ENCODE measurements around the gene PTPRN2. TPM values are rescaled to one million over a fixed set of nuclear protein-coding genes. Genes with fewer than 3 reads are reported as not detected.

Gene PTPRN2
- polyA plus RNA-seq, 4 donors: 7.2 to 9.2 (median 7.5) TPM

GRCh38 chr7:157966490-157966889, 621.1 kb downstream of the PTPRN2 start:
- no peak for DNase-seq (ENCODE audit: low read depth in 4 of 4, low spot score in 3 of 4)

GRCh38 chr7:157964521-157964920, 623.1 kb downstream of the PTPRN2 start:
- no peak for DNase-seq (ENCODE audit: low read depth in 4 of 4, low spot score in 3 of 4)

DNA sequence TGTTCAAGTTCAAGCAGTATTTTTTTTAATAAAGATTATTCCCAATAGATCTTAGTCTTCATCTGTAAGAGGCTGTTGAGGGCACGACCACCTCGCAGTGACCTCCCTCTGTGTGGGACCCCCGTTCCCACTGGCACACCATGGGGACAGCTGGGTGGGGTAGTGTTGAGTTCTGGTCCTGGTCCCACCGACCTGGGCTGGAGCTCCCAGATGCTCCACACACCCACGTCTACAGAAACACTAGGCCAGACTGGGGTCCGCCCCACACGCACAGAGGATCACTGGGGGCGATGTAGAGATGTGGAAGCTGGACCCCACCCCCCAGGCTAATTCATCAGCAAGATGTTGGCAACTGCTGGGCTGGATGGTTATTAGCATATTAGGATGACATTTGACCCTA, 623.6 kb downstream of the PTPRN2 start:
- no peak for DNase-seq (ENCODE audit: low read depth in 4 of 4, low spot score in 3 of 4)

DNA sequence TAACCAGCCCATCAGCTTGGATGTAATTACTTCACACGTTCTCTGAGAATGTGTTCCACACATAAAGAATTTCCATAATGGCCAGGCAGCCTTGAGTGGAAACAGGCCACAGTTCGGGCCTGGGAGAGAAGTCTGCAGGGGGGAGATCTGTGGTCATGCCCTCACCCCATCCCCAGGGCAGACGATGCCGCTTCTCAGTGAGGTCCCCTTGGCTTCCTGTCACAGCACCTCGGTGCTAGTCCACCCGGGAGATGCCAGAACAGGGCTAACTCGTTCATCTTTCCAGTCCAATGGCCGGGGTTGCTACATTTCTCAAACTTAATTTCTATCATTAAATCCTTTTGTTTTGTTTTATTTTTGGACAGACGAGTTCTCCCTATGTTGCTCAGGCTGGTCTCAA, 624.1 kb downstream of the PTPRN2 start:
- no peak for DNase-seq (ENCODE audit: low read depth in 4 of 4, low spot score in 3 of 4)

DNA sequence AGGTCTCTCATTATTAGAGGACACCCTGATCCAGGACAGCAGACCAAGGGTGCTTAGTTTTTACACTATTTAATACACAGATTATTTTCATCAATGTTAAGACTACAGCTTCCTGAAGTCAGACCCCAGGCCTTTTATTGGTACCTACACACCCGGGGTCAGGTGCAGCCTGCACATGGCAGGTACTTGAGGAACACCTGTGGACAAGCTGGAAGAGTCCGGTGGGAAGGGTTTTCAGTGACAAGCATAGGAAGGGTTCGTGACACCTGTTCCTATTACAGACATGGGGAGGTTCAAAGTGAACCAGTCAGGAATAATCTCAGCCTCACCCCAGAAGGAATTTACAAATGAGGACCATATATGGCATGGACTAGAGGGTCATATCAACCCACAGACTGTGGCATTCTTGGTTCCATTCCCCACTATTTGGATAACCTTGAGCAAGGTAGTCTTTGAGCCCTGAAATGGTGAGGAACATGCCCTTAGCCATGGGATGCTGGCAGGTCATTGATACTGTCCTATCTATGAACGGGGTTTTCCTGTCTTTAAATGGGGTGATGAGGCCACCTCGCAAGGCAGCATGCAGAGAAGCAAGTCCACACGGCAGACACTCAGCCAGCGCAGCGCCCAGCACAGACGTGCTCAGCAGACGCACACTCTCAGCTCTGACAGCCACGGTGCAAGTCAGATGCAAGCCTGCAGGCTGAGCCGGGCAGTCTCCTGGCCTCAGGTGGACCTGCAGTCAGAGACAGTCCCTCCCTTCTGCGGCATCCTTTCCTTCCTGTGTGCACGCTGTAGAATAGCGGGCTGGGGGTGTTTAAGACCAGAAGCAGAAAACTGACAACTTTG, 624.9 kb downstream of the PTPRN2 start:
- DNase-seq (ENCODE audit: low read depth in 4 of 4, low spot score in 3 of 4): no peak

DNA sequence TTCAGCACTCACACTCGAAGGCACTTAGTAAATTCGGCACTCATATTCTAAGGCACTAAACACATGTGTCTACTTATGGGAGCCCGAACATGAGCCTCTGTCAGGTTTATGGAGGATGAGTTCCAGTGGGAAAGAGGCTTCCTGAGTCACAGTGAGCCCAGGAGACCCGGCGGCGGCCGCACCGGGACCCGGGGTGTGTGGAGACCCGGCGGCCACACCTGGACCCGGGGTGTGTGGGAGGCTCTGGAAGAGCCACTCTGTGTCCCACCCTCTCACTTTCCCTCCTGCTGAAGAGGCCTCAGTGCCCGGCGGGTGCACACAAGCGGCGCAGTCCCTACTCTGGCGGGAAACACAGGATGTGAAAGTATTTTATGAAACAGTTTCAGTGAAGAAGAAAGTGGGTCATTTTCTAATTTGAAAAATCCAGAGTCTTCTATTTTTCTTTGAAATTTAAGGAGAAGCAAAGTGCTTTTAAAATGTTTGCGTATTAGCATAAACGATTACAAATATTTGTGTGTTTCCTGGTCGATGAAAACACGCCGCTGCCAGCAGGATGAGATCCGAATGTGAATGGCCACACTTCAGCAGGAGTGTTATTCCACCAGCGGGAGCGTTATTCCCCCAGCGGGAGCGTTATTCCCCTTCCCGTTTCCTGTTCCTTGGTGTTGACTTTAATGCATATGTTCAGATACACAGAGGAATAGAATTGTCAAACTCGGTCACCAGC, 625.7 kb downstream of the PTPRN2 start:
- DNase-seq (ENCODE audit: low read depth in 4 of 4, low spot score in 3 of 4): no peak

GRCh38 chr7:157955348-157955999, 632.1 kb downstream of the PTPRN2 start:
- DNase-seq (ENCODE audit: low read depth in 4 of 4, low spot score in 3 of 4): no peak

GRCh38 chr7:157954901-157955300, 632.7 kb downstream of the PTPRN2 start:
- DNase-seq (ENCODE audit: low read depth in 4 of 4, low spot score in 3 of 4): no peak

- no peak for DNase-seq (ENCODE audit: low read depth in 4 of 4, low spot score in 3 of 4)
These were observed 634.6 kb downstream of the PTPRN2 start for GRCh38 chr7:157952841-157953645.

- no peak for DNase-seq (ENCODE audit: low read depth in 4 of 4, low spot score in 3 of 4)
These were observed 635.5 kb downstream of the PTPRN2 start for GRCh38 chr7:157952050-157952667.

DNA sequence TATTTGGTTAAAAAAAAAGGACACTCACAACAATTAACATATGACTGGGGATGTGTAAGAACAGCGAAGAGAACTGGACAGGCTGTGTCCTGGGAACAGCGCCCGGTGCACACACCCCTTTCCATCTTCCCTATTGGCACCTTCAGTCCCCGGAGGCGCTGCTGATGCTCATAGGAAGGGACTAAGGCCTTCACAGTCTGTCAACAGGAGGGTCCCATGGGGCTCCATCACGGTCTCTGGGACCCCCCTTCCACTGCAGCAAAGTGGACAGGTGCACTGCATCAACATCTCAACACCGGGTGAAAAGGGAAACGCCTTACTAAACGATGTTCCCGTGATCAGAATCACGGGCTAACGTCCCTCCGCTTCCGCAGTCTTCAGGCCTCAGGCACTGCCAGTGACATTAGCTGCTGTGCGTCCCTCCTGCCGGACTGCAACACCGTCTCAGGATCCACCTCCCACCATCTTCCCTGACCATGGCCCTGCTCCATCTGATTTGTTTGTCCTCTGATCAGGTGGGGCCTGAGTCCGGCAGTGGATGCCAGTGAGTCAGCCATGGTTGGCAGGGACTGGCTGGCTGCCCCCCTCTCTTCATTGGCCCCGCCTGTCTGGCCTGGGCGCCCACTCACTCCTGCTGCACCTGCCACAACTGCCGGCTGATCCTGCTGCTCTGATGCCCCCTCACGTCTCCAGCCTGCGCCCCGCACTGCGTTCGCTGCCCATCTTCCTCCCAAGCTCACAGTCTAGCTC, 636.1 kb downstream of the PTPRN2 start:
- DNase-seq (ENCODE audit: low read depth in 4 of 4, low spot score in 3 of 4): no peak

DNA sequence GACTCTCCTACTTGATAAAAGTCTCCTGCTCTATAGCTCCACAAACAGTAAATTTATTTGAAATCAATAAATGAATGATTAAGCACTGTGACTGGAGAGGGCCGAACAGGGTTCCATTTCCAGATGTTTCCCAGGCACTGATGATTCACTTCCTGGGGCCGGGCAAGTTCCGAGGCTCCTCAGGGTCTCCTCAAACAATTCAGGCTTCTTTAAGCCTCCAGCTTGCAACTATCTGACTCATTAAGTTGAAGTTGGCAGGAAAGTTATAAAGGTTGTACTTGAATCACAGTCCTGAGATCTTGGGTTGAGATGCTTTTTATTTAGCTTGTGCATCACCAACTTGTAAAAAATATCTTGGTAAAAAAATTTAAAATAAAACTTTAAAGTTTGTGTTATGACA, 637.9 kb downstream of the PTPRN2 start:
- no peak for DNase-seq (ENCODE audit: low read depth in 4 of 4, low spot score in 3 of 4)

DNA sequence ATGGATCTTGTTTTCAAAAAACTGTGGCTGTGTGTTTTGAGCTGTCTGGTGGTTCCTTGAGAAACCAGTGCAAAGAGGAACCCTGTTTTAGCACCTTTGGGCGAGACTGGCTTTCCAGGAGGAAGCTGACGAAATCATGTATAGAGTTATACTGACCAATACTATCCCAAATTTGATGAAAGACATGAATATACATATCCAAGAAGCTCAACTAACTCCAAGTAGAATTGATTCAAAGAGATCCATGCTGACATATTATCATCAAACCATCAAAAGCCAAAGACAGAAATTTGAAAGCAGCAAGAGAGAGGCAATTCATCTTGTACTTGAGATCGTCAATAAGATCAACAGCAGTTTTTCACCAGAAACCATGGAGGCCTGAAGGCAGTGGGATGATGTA, 640.1 kb downstream of the PTPRN2 start:
- DNase-seq (ENCODE audit: low read depth in 4 of 4, low spot score in 3 of 4): no peak

DNA sequence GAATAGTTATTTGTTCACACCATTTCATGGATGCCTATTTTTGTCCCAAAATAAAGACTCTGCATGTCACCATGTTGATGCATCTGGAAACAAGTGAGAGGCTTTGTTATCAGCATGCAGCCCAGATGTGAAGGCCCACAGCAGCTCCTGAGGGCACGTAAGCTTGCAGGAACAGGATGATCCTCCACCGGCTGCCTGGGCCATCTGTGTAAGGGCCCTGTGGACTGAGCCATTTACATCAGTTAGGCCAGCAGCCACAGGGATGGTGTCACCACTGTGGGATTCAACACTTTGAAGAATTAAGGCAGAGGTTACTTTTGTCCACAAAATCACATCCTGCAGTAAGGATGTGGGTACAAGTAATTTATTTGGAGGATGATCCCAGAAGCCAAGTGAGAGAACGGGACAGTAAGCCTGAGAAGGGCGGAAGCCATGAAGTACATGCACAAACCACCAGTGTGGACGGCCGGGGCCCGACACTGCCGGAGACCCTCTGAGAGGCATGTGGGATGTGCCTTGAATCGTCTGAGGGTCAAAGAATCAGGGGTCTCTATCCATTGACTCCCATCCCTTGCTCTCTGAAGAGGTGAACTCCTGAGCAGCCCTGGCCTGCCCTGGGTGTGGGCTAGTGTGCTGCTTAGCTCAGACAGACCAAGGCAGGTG, 641.1 kb downstream of the PTPRN2 start:
- DNase-seq (ENCODE audit: low read depth in 4 of 4, low spot score in 3 of 4): no peak

DNA sequence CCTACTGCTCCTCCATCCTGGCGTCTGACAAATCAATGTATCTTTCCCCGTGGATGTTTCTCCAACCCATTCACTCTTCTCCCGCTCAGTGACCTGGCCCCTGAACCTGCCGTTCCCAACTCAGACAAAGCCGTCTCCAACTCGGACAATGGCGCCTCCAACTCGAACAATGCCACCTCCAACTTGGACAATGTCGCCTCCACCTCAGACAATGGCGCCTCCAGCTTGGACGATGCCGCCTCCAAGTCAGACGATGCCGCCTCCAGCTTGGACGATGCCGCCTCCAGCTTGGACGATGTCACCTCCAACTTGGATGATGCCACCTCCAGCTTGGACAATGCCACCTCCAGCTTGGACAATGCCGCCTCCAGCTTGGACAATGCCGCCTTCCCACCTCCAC, 642.2 kb downstream of the PTPRN2 start:
- DNase-seq (ENCODE audit: low read depth in 4 of 4, low spot score in 3 of 4): no peak

- DNase-seq (ENCODE audit: low read depth in 4 of 4, low spot score in 3 of 4): no peak
These were observed 642.8 kb downstream of the PTPRN2 start for GRCh38 chr7:157944734-157945291.

DNA sequence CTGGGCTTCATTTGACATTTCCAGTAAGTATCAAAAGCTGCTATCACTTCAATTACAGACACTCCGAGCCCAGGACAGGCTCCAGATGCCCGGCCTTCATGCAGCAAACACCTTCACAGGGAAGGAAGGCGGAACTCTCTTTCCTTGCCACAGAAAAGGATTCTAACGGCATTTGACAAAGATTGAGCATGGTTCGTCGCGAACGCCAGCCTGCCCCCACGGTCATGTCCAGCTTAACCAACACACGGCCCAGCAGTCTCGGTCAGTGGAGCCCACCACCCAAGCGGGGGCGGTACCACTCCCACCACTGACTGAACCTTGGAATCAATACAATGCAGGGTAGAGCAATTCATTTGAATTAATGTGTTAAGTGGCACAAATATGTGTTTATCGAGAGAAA, 643.6 kb downstream of the PTPRN2 start:
- no peak for DNase-seq (ENCODE audit: low read depth in 4 of 4, low spot score in 3 of 4)

DNA sequence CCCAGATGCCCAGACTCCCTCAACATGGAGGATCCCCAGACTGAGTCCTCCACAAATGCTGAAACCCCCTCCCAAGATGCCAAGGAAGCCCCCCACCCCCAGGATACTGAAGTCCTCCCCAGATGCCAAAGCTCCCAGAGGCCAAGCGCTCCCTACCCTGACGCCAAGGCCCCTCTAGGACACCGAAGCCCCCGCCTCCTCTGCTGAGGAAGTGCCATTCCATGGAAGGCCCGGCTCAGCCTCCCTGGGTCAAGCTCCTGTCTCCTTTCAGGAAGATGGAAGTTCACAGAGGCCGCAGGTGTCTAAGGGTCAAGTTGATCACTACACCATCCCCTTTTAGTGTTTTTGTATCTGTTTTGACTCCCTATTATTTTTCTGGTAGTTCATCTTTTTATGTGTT, 644.1 kb downstream of the PTPRN2 start:
- DNase-seq (ENCODE audit: low read depth in 4 of 4, low spot score in 3 of 4): no peak

DNA sequence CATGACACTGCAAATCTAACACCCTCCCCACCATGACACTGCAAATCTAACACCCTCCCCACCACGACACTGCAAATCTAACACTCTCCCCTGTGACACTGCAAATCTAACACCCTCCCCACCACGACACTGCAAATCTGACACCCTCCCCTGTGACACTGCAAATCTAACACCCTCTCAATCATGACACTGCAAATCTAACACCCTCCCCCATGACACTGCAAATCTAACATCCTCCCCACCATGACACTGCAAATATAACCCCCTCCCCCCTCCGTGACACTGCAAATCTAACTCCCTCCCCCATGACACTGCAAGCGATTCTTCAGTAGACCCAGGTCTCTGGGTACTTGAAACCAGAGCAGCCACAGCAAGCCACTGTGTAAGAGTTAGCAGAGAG, 646.4 kb downstream of the PTPRN2 start:
- no peak for DNase-seq (ENCODE audit: low read depth in 4 of 4, low spot score in 3 of 4)

Measured in left renal pelvis (tissue), 4 donors.